IMR-90 (cell line): ENCODE measurements around the gene LHFPL5.

Source experiments
- BHLHE40 ChIP-seq: fragments of 150-350 bp; IDR thresholded peaks from 2 replicates; pipeline ENCODE4 v1.6.1; 2016; ENCODE audit warnings: mild to moderate bottlenecking, low read depth, low read length
- CEBPB ChIP-seq: IDR thresholded peaks from 2 replicates; pipeline ENCODE4 v1.6.1; 2012; ENCODE audit warnings: low read depth, low read length, improper control_type of control experiment
- CHD1 ChIP-seq: IDR thresholded peaks from 2 replicates; pipeline ENCODE4 v1.6.1; 2012; ENCODE audit warnings: low read depth, low read length, improper control_type of control experiment
- FOS ChIP-seq: fragments of 150-350 bp; IDR thresholded peaks from 2 replicates; pipeline ENCODE4 v1.6.1; 2016; ENCODE audit warnings: low read depth, low read length
- MAFK ChIP-seq: IDR thresholded peaks from 2 replicates; pipeline ENCODE4 v1.6.1; 2012; ENCODE audit warnings: low read depth, low read length, improper control_type of control experiment
- MXI1 ChIP-seq: IDR thresholded peaks from 2 replicates; pipeline ENCODE4 v1.6.1; 2012; ENCODE audit warnings: low read depth, mild to moderate bottlenecking, low read length, moderate library complexity, borderline replicate concordance
- POLR2A ChIP-seq: IDR thresholded peaks from 2 replicates; pipeline ENCODE4 v1.6.1; 2012; ENCODE audit warnings: mild to moderate bottlenecking, low read depth, low read length
- RAD21 ChIP-seq: IDR thresholded peaks from 2 replicates; pipeline ENCODE4 v1.6.1; 2012; ENCODE audit warnings: low read length, improper control_type of control experiment
- RCOR1 ChIP-seq: IDR thresholded peaks from 2 replicates; pipeline ENCODE4 v1.6.1; 2012; ENCODE audit warnings: mild to moderate bottlenecking, low read length, improper control_type of control experiment; ENCODE audit not compliant: insufficient replicate concordance
- RFX5 ChIP-seq: IDR thresholded peaks from 2 replicates; pipeline ENCODE4 v1.8.0; 2012; ENCODE audit warnings: low read depth, mild to moderate bottlenecking, low read length, moderate library complexity
- SMC3 ChIP-seq: fragments of 150-350 bp; IDR thresholded peaks from 2 replicates; pipeline ENCODE4 v1.6.1; 2016; ENCODE audit warnings: low read depth, mild to moderate bottlenecking, antibody characterized with exemption, low read length, moderate library complexity
- USF2 ChIP-seq: fragments of 150-350 bp; IDR thresholded peaks from 2 replicates; pipeline ENCODE4 v1.6.1; 2017; ENCODE audit warnings: mild to moderate bottlenecking, antibody characterized with exemption, low read length, low read depth
- TF ChIP-seq, protein P1 (sequence below): conservative IDR thresholded peaks from 2 replicates; pipeline ENCODE4 v1.5.1; 2012; ENCODE audit warnings: mild to moderate bottlenecking, low read depth, low read length, improper control_type of control experiment
- TF ChIP-seq, protein P2 (sequence below): fragments of 150-350 bp; IDR thresholded peaks from 2 replicates; pipeline ENCODE4 v1.6.1; 2016; ENCODE audit warnings: low read depth, mild to moderate bottlenecking, low read length, moderate library complexity, borderline replicate concordance

- no peak for TF ChIP-seq POLR2A
- TF ChIP-seq, protein P1, sequence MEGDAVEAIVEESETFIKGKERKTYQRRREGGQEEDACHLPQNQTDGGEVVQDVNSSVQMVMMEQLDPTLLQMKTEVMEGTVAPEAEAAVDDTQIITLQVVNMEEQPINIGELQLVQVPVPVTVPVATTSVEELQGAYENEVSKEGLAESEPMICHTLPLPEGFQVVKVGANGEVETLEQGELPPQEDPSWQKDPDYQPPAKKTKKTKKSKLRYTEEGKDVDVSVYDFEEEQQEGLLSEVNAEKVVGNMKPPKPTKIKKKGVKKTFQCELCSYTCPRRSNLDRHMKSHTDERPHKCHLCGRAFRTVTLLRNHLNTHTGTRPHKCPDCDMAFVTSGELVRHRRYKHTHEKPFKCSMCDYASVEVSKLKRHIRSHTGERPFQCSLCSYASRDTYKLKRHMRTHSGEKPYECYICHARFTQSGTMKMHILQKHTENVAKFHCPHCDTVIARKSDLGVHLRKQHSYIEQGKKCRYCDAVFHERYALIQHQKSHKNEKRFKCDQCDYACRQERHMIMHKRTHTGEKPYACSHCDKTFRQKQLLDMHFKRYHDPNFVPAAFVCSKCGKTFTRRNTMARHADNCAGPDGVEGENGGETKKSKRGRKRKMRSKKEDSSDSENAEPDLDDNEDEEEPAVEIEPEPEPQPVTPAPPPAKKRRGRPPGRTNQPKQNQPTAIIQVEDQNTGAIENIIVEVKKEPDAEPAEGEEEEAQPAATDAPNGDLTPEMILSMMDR, result no peak
- no peak for TF ChIP-seq CEBPB
- TF ChIP-seq RAD21, result no peak
- no peak for TF ChIP-seq RFX5
- no peak for TF ChIP-seq SMC3
- TF ChIP-seq USF2, result no peak
- TF ChIP-seq MXI1, result no peak
- TF ChIP-seq BHLHE40, result no peak
- TF ChIP-seq CHD1, result no peak
- TF ChIP-seq MAFK, result no peak
- no peak for TF ChIP-seq RCOR1
- TF ChIP-seq FOS, result no peak
- TF ChIP-seq, protein P2, sequence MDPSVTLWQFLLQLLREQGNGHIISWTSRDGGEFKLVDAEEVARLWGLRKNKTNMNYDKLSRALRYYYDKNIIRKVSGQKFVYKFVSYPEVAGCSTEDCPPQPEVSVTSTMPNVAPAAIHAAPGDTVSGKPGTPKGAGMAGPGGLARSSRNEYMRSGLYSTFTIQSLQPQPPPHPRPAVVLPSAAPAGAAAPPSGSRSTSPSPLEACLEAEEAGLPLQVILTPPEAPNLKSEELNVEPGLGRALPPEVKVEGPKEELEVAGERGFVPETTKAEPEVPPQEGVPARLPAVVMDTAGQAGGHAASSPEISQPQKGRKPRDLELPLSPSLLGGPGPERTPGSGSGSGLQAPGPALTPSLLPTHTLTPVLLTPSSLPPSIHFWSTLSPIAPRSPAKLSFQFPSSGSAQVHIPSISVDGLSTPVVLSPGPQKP, result no peak
Measured at GRCh38 chr6:35784200-35784599, 21.0 kb upstream of the LHFPL5 start.
